ENCODE results near the gene SLC23A2.
"Not testable (repeated sequence)": the region's sequence is repeated elsewhere in the genome, so short reads cannot be mapped to it uniquely, and the experiment has no call there.

Gene SLC23A2

DNA sequence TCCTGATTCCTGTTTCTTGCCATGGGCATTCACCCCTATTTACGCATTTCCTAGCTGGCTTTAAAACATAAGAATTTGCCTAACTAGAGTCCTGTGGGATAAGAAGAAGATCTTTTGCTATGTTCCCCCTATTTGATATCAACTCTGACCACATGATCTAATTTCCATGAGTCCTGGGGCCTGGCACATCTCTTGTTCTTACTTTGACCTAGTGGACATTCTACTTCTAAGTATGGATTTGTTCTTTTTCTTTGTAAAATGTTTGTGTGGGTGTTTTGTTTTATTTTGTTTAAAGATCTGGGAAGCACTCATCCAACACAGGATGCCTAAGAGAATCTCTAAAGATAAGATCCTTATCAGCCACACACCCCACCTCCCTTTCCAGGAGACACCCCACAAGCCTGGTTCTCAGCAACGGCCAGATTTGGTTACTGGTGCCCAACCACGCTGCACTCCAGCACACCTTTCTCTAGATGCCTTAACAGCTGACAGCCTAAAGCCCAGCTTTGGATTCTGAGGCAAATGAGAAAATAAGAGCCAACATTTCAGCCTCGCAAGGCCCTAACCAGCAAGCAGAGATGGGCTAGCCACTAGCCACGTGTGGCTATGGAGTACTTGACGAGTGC, 74.7 kb downstream of the SLC23A2 start:
- no peak for FAIRE-seq

DNA sequence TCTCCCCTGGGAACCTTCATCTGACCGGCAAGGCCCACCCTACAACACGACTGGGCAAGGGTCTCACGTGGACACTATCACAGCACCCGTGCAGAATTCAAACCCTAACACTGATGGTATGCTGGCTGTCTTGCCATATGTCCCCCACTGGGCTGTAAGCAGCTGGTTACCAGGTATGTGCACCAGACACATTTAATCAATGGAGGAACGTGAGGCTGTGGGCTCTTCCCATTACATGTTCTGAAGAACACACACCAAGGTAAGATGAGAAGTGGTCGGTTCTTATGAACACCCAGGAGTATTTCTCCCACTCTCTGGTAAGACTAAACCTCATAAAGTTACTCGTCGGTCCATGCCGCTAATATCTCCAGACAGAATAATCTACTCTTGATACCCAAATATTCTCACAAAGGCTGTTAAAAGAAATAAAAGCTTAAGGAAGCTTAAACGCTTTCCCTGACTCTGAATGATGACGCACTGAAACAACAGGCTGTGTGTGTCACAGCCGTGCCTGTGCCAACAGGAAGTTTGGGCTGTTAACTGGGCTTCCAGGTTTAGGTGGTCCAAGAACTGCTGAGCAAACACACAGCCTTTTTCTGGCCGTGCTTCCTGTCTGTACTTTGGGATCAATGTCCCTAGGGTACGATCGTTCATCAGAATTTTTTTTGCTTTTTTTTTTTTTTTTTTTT, 75.3 kb downstream of the SLC23A2 start:
- FAIRE-seq, result peak; percentile 94

DNA sequence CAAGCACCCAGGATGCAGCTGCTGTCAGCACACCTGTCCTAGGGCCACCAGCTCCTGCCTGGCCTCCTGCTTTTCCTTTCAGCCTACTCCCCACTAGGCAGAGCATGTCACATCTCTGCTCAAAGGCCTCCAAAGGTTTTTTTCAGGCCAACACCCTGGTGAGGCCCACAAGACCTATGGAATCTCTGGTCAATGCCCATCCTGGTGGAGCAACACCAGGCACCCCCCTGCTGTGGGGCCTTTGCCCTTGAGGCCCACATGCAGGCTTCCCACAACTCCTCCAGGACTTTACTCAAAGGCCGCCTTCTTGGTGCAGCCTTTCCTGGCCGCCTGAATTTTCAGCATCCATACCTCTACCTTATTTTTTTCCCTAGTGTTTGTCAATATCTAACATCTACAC, 76.9 kb downstream of the SLC23A2 start:
- no peak for FAIRE-seq

DNA sequence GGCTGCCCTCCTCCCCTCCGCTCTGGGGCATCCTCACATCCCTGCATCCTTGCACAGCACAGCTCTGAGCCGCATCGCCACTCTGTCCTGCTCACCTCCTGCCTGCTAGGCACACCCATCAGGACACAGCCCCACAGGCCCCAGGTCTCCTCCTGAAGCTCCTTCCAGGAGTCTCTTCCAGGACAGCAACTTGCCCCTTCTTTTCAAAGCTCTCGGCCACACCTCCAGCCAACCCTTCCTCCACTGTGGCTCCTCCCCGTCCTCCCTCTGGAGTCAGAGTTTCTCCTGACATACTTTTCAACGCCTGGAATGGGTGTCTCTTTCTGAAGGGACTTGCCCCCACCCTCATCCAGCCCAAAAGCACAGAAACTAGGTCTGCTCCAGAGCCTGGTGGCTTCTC, 77.3 kb downstream of the SLC23A2 start:
- no peak for FAIRE-seq

DNA sequence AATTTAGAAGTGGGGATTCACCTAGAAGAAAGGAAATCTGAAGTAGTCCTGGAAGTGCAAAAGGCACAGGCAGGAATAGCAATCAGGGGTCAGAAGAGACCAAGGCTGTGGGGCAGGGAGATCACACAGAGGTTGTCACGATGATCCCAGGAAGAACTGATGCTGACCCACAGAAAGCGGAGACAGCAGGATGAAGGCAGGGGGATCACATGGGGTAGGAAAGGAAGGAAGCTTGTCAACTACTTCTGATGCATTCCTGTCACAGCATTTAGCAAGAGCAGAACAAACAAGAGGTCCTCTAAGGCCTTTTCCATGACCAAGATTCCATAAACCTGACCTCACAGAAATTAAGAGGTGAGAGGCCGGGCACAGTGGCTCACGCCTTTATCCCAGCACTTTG, 79.1 kb downstream of the SLC23A2 start:
- no peak for FAIRE-seq

DNA sequence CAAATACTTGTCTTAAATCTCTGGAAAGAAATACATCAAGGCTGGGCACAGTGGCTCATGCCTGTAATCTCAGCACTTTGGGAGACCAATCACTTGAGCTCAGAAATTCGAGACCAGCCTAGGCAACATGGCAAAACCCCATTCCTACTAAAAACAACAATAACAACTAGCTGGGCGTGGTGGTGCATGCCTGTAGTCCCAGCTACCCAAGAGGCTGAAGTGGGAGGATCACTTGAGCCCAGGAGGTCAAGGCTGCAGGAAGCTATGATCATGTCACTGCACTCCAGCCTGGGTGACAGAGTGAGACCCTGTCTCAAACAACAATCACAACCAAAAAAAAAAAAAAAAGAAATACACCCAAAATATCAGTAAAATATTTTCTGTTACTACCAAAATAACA, 80.0 kb downstream of the SLC23A2 start:
- not testable (repeated sequence) for FAIRE-seq

DNA sequence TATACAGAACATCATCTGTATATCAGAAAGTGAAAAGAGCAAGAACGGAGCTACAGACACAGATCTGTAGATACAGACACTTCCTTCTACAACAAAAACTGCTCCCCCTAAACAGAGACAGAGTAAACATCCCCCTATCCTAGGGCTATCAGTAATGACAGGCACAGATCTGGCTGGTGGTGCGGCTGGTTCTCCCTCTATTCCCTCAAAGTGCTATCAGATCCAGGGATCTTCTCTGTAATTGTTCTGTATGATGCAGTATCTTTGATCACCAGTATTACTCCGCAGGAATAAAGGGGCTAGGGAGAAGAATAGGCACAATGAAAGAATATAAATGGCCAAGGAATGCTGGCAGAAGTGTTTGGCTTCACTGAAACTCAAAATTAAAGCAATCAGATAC, 80.7 kb downstream of the SLC23A2 start:
- no peak for FAIRE-seq

- FAIRE-seq, result no peak
Measured at GRCh38 chr20:4920131-4920530, 81.2 kb downstream of the SLC23A2 start.

- no peak for FAIRE-seq
Measured at GRCh38 chr20:4919047-4919704, 82.1 kb downstream of the SLC23A2 start.

GRCh38 chr20:4918473-4918872, 82.8 kb downstream of the SLC23A2 start:
- no peak for FAIRE-seq

DNA sequence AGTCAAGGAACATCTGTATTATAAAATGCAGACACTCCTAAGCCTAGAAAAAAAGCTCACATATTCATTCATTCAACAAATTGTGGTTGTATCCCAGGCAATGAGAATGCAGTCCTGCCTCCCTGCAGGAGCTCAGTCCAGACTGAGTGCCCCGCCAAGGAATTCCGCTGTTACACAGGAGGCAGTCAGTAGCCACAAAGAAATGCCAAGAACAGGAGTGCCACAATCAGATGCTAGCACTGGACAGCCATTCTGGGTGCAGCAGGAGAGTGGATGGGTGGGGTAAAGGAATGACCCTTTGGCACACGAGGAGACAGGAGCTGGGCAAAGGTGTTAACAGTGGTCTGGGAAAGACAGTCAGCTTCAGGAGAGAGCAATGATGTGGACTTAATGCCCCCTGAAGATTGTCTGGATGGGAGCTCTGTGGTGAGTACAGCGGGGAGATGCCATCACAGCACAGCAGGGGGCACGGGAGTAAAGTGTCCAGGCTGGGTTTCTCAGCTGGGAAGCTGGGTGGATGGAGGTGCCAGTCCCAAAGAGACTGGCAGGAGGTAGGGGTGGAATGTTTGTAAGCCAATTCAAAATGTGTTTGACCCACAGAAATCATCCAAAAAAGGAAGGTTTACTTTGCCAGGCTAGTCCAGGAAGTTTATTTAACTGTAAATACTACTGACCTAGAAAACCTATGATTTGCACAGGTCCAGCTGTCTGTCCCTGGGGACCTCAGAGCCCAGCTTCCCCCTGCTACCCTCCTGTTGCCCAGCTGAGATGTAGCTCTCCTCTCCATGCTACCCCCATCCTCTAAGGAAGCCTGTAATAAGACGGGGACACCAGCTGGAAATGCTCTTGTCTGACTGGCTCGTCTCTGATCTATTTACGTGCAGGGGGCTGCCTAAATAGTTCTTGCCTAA, 84.1 kb downstream of the SLC23A2 start:
- no peak for FAIRE-seq

- FAIRE-seq, result no peak
Measured at GRCh38 chr20:4913147-4913546, 88.2 kb downstream of the SLC23A2 start.

GRCh38 chr20:4912380-4913142, 88.7 kb downstream of the SLC23A2 start:
- FAIRE-seq, result no peak

DNA sequence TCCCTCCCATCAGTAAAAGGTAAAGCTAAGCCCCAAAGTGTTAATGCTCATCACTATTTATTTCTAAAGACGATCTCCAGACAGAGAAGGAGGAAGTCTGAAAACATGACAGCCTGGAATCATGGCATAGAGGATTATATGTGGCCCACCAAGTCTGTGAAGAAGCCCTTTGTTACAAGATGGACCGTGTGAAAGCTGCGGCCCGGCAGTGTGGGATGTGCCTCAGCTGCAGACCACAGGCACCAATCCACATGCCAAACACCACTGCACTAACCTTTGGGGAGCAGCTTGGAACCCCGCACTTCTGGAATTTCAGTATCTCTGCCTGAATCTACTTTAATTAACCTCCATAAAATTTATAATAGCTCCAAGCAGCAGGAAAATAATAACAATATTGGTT, 90.4 kb downstream of the SLC23A2 start:
- no peak for FAIRE-seq

DNA sequence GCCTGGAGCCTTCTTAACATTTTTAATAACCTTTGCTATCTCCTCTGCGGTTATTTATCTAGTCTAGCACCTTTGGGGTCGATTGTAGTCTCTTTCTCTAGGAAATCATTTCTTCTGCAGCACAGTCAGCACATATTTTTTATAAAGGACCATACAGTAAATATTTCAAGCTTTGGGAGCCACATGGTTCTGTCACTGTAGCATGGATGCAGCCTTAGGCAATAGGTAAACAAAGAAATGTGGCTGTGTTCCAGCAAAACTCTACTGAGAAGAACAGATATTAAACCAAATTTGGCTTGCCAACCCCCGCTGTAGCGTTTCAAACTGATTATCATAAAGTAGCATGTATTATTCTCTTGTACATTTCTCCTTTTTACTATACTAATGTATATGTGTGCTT, 95.7 kb downstream of the SLC23A2 start:
- FAIRE-seq, result no peak

DNA sequence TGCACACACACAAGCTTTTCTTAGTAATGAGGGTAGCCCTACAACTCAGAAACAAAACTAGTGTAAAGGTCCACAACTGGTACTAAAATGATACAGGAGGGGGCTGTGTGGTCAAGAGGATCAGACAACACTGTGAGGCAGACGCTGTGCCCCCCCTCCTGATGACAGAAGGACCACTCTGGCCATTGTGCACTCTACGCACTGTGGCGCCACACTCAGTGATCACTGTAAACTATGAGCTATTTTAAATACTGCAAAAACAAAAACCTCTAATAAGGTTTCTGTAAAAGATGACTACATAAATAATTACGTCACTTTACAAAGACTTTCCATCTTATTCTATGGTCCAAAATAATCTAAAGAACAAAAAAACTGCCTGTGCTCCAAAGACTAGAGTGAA, 96.1 kb downstream of the SLC23A2 start:
- no peak for FAIRE-seq

DNA sequence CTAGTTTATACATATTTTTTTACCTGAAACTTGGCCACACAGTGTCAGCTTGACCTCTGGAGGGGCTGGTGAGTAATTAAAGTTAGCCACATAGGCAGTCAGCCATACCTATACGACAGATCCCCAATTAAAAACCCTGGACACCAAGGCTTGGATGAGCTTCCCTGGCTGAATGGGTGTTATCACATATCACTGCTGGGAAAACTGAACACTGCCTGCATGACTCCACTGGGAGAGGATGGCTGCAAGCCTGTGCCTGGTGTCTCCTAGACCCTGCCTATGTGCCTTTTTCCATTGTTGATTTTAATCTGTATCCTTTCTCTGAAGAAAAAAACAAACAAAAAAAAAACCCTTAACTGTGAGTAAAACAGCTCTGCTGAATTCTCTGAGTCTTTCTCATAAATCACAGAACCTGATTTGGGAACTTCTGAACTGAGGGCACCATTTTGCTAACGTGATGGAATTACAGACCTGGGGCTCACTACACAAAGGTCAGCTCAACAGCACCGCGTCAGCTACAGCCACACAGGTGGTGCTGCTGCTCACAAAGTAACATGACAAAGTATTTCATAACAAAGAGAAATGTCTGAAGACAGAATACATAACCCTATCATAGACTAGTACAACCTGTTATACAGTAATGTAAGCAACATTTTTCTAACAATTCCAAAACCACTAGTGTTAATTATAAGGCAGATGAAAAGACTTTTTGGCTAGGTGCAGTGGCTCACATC, 97.0 kb downstream of the SLC23A2 start:
- FAIRE-seq, result no peak

DNA sequence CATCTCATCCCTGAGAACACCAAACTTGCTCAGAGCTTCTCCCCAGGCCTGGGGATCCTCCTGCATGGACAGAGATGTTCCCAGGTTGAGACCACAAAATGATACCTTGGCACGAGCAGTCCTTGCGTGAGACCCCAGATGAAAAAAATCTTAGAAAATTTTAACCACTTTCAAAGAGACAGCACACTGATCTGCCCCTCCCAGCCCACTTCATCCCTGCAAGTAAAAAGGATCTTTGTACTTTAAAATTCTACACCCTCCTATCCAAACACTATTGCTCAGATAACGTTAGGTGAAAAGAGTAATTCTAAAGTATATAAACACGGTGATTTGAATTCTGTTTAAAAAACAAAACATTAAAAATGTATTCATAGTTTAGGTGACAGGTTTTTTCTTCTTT, 98.5 kb downstream of the SLC23A2 start:
- no peak for FAIRE-seq

DNA sequence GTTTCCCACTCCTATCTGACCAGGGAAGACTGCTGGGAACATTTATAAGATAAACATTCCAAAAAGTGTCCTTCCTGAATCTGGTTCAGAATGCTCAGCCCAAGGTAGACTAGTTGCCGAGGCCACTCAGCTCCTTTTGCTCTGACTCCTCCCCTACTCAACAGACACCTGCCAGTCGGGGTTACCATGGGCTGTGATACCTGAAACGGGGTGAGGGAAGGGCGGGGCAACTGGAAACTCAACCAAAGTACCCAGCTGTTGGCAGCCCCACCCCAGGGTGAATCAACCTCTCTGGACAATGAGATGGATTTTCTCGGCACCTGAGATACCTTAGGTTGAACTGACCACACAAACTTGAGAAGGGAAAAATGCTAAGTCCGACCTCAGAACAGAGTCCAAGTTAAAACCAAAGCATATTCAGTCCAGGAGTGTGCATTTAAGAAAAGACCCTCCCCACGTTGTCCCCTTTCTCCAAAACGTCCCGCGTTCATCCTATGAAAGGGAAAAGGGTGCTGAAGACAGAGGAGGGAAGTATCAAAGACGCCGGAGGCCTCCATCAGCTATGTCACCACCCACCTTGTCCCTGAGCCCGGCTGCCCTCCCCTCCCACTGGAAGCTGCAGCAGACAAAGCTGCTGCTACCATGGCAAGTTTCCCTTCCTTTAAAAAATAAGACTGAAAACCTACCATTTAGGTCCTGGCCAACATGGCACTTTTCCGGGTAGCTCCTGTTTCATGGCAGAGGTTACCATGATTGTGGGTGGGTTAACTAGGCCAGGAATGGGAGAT, 100.1 kb downstream of the SLC23A2 start:
- FAIRE-seq, result no peak

- FAIRE-seq, result no peak
Measured at GRCh38 chr20:4898282-4899244, 102.7 kb downstream of the SLC23A2 start.

Measured in islet of Langerhans (tissue), 1 donor.